Measurements from ENCODE around the gene KCNT2. TPM values are rescaled to one million over a fixed set of nuclear protein-coding genes. Genes with fewer than 3 reads are reported as not detected.

The KCNT2 gene
- total and polyA plus RNA-seq, 2 of the 8 experiments (the other 6 are each of a cell fraction or from before 2014, with no cell fraction given), result 2.3 to 10.2 TPM

- Histone ChIP-seq H3K56ac (replicated peaks; ENCODE audit: insufficient read length, low read depth, low read length) (no peak overlapping the region), H2AFZ (ENCODE audit: low read length) (no peak overlapping the region), H3K14ac (ENCODE audit: insufficient read length) (no peak overlapping the region), H3K79me1 (ENCODE audit: low read depth, low read length) (no peaks in the 10 kb centered on the region), H3K9me3 (ENCODE audit: insufficient read depth in 2 of 2, low read depth in 1 of 2, low read length in 1 of 2) (no peaks in the 10 kb centered on the region), H3K4ac (replicated peaks; ENCODE audit: insufficient read length, low read depth, low read length) (no peak overlapping the region), H2BK120ac (replicated peaks; ENCODE audit: low read depth, low read length) (no peak overlapping the region), H3K23me2 (ENCODE audit: low read depth, low read length) (no peaks in the 10 kb centered on the region; the same call in 1 of the 2 replicates), H3K27me3 (replicated peaks in 1 of 4; ENCODE audit: control insufficient read depth in 3 of 4, extremely low read depth in 1 of 4, insufficient read depth in 3 of 4, low read length in 3 of 4) (no peaks in the 10 kb centered on the region), H3K4me1 (replicated peaks in 1 of 4; ENCODE audit: control insufficient read depth in 3 of 4, insufficient read depth in 4 of 4, low read length in 3 of 4) (no peaks in the 10 kb centered on the region; a peak in 1 of 7 replicates), H2BK5ac (ENCODE audit: low read depth, low read length) (no peak overlapping the region; the same call in 1 of the 2 replicates), H2AK5ac (ENCODE audit: low read depth, low read length) (peak overlapping the region; percentile 60; the same call in 1 of the 2 replicates), H4K20me1 (replicated peaks in 1 of 2; ENCODE audit: control insufficient read depth in 1 of 2, insufficient read depth in 2 of 2, low read length in 2 of 2) (no peaks in the 10 kb centered on the region), H3K18ac (ENCODE audit: extremely low read depth, low read length) (no peak overlapping the region), H3K4me3 (ENCODE audit: extremely low read depth in 1 of 4, insufficient read depth in 2 of 4, low read depth in 3 of 4, low read length in 4 of 4) (no peak overlapping the region), H2BK12ac (ENCODE audit: low read depth, low read length) (no peak overlapping the region), H3K79me2 (ENCODE audit: control insufficient read depth in 1 of 2, insufficient read depth in 2 of 2, low read length in 2 of 2) (no peaks in the 10 kb centered on the region), H3K4me2 (ENCODE audit: insufficient read depth in 1 of 2, low read depth in 2 of 2, low read length in 2 of 2) (no peak overlapping the region), H2BK20ac (ENCODE audit: low read length) (no peak overlapping the region), H4K91ac (replicated peaks; ENCODE audit: insufficient read length, low read length) (no peak overlapping the region), H3K23ac (ENCODE audit: insufficient read length) (no peak overlapping the region), H3K27ac (ENCODE audit: low read depth, low read length) (no peak overlapping the region), H3K9ac (replicated peaks in 1 of 4; ENCODE audit: extremely low read depth in 1 of 4, low read depth in 3 of 4, low read length in 3 of 4) (no peak overlapping the region), H2BK15ac (ENCODE audit: low read length) (no peak overlapping the region), H3K36me3 (ENCODE audit: control insufficient read depth in 2 of 4, insufficient read depth in 4 of 4, low read length in 3 of 4) (no peaks in the 10 kb centered on the region), H4K5ac (ENCODE audit: insufficient read length, low read depth, low read length) (no peak overlapping the region), H4K8ac (ENCODE audit: extremely low read depth, insufficient read depth, low read length) (no peak overlapping the region)
- CTCF ChIA-PET (ENCODE audit: partially characterized antibody), result interaction anchor here (0.6 kb wide), 2 partner anchors 188 to 1039 kb away, joined by 3 to 4 read pairs; no protein-coding TSS in a partner anchor
- FAIRE-seq (no peak), DNase-seq (ENCODE audit: low read depth in 1 of 2, low spot score in 2 of 2) (no peak)
- 93% methylated on average over 5 of the region's 5 CpGs; no CpG with 5 or more reads in 1 of the 2 experiments for WGBS, 2 experiments (ENCODE audit: extremely low coverage in 1 of 2, insufficient coverage in 1 of 2, insufficient read length in 1 of 2, insufficient replicate concordance in 2 of 2, low coverage in 1 of 2, low lambda C conversion rate in 2 of 2, missing lambda C conversion rate in 1 of 2)
- POLR2A ChIA-PET (ENCODE audit: partially characterized antibody), result no interaction called here
Observed at GRCh38 chr1:196361112-196361714, 247.0 kb downstream of the KCNT2 start.

Data from H1 (cell line).